ENCODE measurements around the gene OR51V1.

OR51V1 gene

DNA sequence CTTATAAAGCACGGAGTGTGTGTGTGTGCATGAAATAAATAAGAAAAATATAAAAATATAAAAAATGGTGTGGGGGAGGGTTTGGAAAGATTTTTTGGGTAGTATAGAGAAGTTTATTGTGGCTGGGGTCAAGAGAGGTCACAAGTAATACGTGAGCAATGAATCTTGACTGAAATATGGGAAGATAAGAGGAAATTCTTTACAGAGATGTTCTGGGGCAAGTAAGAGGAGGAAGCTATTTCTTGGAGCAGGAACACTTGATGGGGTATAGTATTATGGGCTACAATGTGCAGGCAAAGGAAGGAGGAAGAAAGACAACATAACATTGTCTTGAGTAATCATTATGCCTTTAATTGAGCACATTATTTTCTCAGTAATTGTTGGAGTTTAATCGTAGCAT lies 31.7 kb upstream of the OR51V1 start:
- DNase-seq (ENCODE audit: low read depth, low spot score): no peak
- TF ChIP-seq, protein P1, sequence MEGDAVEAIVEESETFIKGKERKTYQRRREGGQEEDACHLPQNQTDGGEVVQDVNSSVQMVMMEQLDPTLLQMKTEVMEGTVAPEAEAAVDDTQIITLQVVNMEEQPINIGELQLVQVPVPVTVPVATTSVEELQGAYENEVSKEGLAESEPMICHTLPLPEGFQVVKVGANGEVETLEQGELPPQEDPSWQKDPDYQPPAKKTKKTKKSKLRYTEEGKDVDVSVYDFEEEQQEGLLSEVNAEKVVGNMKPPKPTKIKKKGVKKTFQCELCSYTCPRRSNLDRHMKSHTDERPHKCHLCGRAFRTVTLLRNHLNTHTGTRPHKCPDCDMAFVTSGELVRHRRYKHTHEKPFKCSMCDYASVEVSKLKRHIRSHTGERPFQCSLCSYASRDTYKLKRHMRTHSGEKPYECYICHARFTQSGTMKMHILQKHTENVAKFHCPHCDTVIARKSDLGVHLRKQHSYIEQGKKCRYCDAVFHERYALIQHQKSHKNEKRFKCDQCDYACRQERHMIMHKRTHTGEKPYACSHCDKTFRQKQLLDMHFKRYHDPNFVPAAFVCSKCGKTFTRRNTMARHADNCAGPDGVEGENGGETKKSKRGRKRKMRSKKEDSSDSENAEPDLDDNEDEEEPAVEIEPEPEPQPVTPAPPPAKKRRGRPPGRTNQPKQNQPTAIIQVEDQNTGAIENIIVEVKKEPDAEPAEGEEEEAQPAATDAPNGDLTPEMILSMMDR (IDR thresholded peaks at IDR 0.05; ENCODE audit: low read depth, low read length): no peak
- no peak overlapping the region for H3K4me3 ChIP-seq (ENCODE audit: low read depth, low read length)
- in situ Hi-C loops (cut with HindIII; ENCODE audit: low sequenced_read_pairs): no loop called here

DNA sequence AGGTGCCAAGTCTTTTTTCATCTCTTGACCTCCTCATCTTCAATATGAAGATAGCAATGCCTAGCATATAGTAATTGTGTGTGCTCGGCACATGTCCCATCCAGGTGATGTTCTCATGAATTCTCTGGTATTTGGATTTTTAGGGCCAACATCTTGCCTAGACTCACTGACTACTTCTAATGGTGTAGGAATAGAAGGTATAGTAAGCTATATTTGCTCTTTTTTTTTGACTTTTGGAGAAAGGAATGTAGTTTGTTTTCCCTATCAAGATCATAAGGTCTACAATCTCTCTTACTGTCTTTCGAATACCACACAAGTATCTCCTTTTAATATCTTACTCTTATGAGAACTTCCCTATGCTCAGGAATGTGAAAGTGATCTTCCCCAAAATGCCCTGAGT lies 30.6 kb upstream of the OR51V1 start:
- no peak overlapping the region for H3K4me3 ChIP-seq (ENCODE audit: low read depth, low read length)
- no peak for DNase-seq (ENCODE audit: low read depth, low spot score)
- in situ Hi-C loops (cut with HindIII; ENCODE audit: low sequenced_read_pairs): no loop called here
- TF ChIP-seq, protein P1 (IDR thresholded peaks at IDR 0.05; ENCODE audit: low read depth, low read length): no peak

DNA sequence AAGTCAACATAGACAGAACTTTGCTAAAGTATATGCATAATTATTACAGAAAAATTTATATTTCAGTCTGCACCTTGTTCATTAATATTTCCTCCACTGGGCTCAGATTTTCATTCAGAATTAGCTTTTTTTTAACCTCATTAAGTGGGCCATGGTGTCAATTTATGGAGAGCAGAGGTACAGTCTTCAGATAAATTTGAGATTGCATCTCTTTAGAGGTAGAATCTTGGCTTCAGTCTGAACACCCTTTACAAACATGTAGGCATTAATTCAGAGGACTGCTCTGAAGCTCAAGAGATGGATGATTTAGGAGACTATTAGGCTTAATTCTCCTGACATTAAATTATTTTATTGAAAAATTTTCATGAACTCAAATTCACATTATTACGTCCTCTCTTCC lies 29.8 kb upstream of the OR51V1 start:
- TF ChIP-seq, protein P1 (IDR thresholded peaks at IDR 0.05; ENCODE audit: low read depth, low read length): no peak
- no peak overlapping the region for H3K4me3 ChIP-seq (ENCODE audit: low read depth, low read length)
- no peak for DNase-seq (ENCODE audit: low read depth, low spot score)
- in situ Hi-C loops (cut with HindIII; ENCODE audit: low sequenced_read_pairs): no loop called here

DNA sequence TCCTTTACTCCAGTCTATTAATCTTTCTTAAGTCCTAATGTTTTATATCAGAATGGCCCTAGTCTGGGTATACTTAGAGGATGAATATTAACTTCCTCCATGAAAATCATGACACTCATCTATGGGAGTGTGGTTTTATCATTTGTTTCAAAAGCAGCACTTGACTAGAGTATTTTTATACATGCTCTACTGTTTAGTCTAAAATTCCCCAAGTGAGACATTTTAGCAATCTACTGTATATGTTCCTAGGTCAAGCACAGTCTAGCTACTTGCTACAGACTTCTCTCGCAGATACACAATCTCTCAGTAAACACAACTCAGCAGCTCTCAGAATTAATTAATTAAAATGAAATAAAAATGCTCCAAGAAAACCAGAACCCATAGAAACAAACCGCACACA lies 29.3 kb upstream of the OR51V1 start:
- DNase-seq (ENCODE audit: low read depth, low spot score): no peak
- in situ Hi-C loops (cut with HindIII; ENCODE audit: low sequenced_read_pairs): no loop called here
- no peak overlapping the region for H3K4me3 ChIP-seq (ENCODE audit: low read depth, low read length)
- TF ChIP-seq, protein P1 (IDR thresholded peaks at IDR 0.05; ENCODE audit: low read depth, low read length): no peak

DNA sequence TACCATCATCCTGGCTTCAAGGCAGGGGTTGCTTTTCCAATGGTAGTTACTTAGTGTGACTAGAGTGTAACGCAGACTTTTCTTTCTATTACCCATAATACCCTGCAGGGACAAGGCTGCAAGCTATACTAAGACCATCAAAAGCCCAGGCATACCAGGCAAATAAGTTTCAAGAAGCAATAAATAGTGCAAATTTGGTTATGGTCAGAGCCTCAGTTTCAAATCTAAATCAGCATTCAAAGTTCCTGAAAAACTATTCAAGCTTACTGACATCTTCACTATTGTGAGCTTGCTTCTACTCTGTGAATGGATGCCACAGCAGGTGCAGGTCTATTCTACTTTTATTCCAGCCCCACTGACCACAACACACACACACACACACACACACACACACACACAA lies 28.9 kb upstream of the OR51V1 start:
- no peak overlapping the region for H3K4me3 ChIP-seq (ENCODE audit: low read depth, low read length)
- TF ChIP-seq, protein P1 (IDR thresholded peaks at IDR 0.05; ENCODE audit: low read depth, low read length): no peak
- in situ Hi-C loops (cut with HindIII; ENCODE audit: low sequenced_read_pairs): no loop called here
- no peak for DNase-seq (ENCODE audit: low read depth, low spot score)

DNA sequence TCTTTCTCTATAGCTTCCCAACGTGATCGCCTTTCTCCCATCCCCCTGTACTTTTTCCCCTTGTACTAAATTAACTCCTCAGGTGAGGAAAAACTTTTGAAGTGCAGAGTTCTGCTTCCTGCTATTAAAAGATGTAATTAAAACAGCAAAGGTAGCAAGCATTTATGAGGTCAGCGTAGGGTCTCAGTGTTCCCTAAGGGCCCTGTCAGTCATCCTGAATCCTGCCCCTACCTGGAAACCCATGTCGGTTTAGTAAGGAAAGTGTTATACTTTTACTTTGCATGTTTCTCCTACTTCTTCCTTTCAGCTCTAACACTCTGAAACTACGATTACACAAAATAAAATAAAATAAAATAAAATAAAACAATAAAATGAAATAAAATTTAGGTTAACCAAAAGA lies 27.6 kb upstream of the OR51V1 start:
- no peak for DNase-seq (ENCODE audit: low read depth, low spot score)
- H3K4me3 ChIP-seq (ENCODE audit: low read depth, low read length): no peak overlapping the region
- in situ Hi-C loops (cut with HindIII; ENCODE audit: low sequenced_read_pairs): no loop called here
- TF ChIP-seq, protein P1 (IDR thresholded peaks at IDR 0.05; ENCODE audit: low read depth, low read length): no peak

DNA sequence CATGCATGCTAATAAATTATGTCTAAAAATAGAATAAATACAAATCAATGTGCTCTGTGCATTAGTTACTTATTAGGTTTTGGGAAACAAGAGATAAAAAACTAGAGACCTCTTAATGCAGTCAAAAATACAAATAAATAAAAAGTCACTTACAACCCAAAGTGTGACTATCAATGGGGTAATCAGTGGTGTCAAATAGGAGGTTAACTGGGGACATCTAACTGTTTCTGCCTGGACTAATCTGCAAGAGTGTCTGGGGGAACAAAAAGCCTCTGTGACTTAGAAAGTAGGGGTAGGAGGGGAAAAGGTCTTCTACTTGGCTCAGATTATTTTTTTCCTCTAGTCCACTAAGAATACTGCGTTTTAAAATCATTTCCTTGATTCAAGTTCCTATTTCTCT lies 27.2 kb upstream of the OR51V1 start:
- TF ChIP-seq, protein P1 (IDR thresholded peaks at IDR 0.05; ENCODE audit: low read depth, low read length): no peak
- in situ Hi-C loops (cut with HindIII; ENCODE audit: low sequenced_read_pairs): no loop called here
- H3K4me3 ChIP-seq (ENCODE audit: low read depth, low read length): no peak overlapping the region
- no peak for DNase-seq (ENCODE audit: low read depth, low spot score)
